Endothelial cell of umbilical vein (primary cell): Measurements from ENCODE around the gene RPGRIP1L. TPM values are rescaled to one million over a fixed set of nuclear protein-coding genes. Genes with fewer than 3 reads are reported as not detected.

Experiments used
- BruUV-seq: library from RNA; stranded (reverse); fragments of 400-500 nt; replicated peaks from 2 replicates; lab custom pipeline; 2021; lab: Mats Ljungman, UMichigan
- CTCF ChIA-PET: fragments of 300-600, 350-600 bp; sonication (Branson Sonifier 250); formaldehyde crosslinking; loops from one replicate; lab custom pipeline; 2021; ENCODE audit warnings: antibody characterized with exemption, inconsistent platforms; lab: Charles Lee
- POLR2A ChIA-PET: fragments of 300-600, 350-600 bp; sonication (Branson Sonifier 250); formaldehyde crosslinking; loops from one replicate; lab custom pipeline; 2021; ENCODE audit warnings: antibody characterized with exemption, inconsistent platforms; lab: Charles Lee
- DNase-seq: peaks from one replicate; pipeline ENCODE4 v3.0.0-alpha.2; 2011; ENCODE audit warnings: low read depth, low spot score
- FAIRE-seq: peaks from 2 replicates; lab custom pipeline; 2011; peaks lifted over from hg19 to GRCh38; lab: Jason Lieb, UNC
- H2AFZ ChIP-seq: 2 replicates; pipeline ENCODE4 v1.6.0; 2012; ENCODE audit warnings: low read depth, low read length, control low read depth, inconsistent platforms
- H3K27ac ChIP-seq: 2 replicates; pipeline ENCODE4 v1.5.1; 2011; ENCODE audit warnings: low read depth, mild to moderate bottlenecking, control low read depth, low read length, moderate library complexity; ENCODE audit not compliant: insufficient read depth
- H3K27me3 ChIP-seq, 2 experiments: 2 replicates each; pipeline versions ENCODE4 v1.6.0 to v1.6.1; 2011; ENCODE audit warnings: low read length in 2 of 2, mixed read lengths in 1 of 2; ENCODE audit not compliant: control insufficient read depth in 2 of 2, insufficient read depth in 2 of 2
- H3K36me3 ChIP-seq, 2 experiments: 2 replicates in 1 of 2; 3 replicates in 1 of 2; pipeline ENCODE4 v1.5.1; 2011; ENCODE audit warnings: low read length in 2 of 2, mild to moderate bottlenecking in 1 of 2, moderate library complexity in 1 of 2; ENCODE audit not compliant: control insufficient read depth in 2 of 2, insufficient read depth in 2 of 2; ENCODE audit errors: extremely low read depth in 1 of 2
- H3K4me1 ChIP-seq: 3 replicates; pipeline ENCODE4 v1.5.1; 2011; ENCODE audit warnings: mild to moderate bottlenecking, low read length; ENCODE audit not compliant: control insufficient read depth, insufficient read depth; ENCODE audit errors: extremely low read depth
- H3K4me2 ChIP-seq: 2 replicates; pipeline ENCODE4 v1.6.1; 2011; ENCODE audit warnings: low read length, control low read depth, mixed read lengths; ENCODE audit not compliant: insufficient read depth
- H3K4me3 ChIP-seq, 3 experiments: fragments of 200-600 bp in 1 of 3; sonication (generic), shearing (Covaris generic) in 1 of 3; replicated peaks in 1 of 3; 2 replicates each; pipeline ENCODE4 v1.5.1; 2011 to 2016; ENCODE audit warnings: control low read depth in 3 of 3, low read length in 3 of 3, mild to moderate bottlenecking in 2 of 3, inconsistent platforms in 1 of 3, low read depth in 1 of 3, moderate library complexity in 1 of 3; ENCODE audit not compliant: insufficient read depth in 1 of 3
- H3K79me2 ChIP-seq: 2 replicates; pipeline ENCODE4 v1.6.0; 2012; ENCODE audit warnings: low read length, inconsistent platforms; ENCODE audit not compliant: control insufficient read depth, insufficient read depth
- H3K9ac ChIP-seq: replicated peaks from 2 replicates; pipeline ENCODE3; 2011; ENCODE audit warnings: low read length, control low read depth; ENCODE audit not compliant: insufficient read depth; ENCODE audit errors: extremely low read depth
- H3K9me1 ChIP-seq: replicated peaks from 3 replicates; pipeline ENCODE4 v1.6.0; 2011; ENCODE audit warnings: mild to moderate bottlenecking, low read length; ENCODE audit not compliant: control insufficient read depth, insufficient read depth; ENCODE audit errors: extremely low read depth
- H3K9me3 ChIP-seq: replicated peaks from 2 replicates; pipeline ENCODE4 v1.5.1; 2012; ENCODE audit warnings: low read length, inconsistent platforms; ENCODE audit not compliant: control insufficient read depth, insufficient read depth
- H4K20me1 ChIP-seq: replicated peaks from 2 replicates; pipeline ENCODE3; 2011; ENCODE audit warnings: mild to moderate bottlenecking, low read length; ENCODE audit not compliant: control insufficient read depth, insufficient read depth; ENCODE audit errors: extremely low read depth
- EZH2 ChIP-seq: IDR thresholded peaks from 2 replicates; pipeline ENCODE4 v1.6.1; 2012; ENCODE audit warnings: borderline replicate concordance, low read depth, mild to moderate bottlenecking, moderate library complexity, low read length, inconsistent platforms; ENCODE audit not compliant: severe bottlenecking
- FOS ChIP-seq: IDR thresholded peaks from 2 replicates; pipeline ENCODE4 v1.6.1; 2011; ENCODE audit warnings: mild to moderate bottlenecking, low read length, moderate library complexity, borderline replicate concordance; ENCODE audit not compliant: insufficient read depth
- GATA2 ChIP-seq: IDR thresholded peaks from 2 replicates; pipeline ENCODE4 v1.7.0; 2011; ENCODE audit warnings: low read depth, mild to moderate bottlenecking, moderate library complexity, mixed read lengths, low read length; ENCODE audit not compliant: insufficient read length, insufficient read depth
- JUN ChIP-seq: IDR thresholded peaks from 2 replicates; pipeline ENCODE4 v1.6.1; 2011; ENCODE audit warnings: borderline replicate concordance, low read depth; ENCODE audit not compliant: insufficient read length, insufficient read depth
- MYC ChIP-seq: IDR thresholded peaks from one replicate; pipeline ENCODE4 v1.6.1; 2011; ENCODE audit warnings: mild to moderate bottlenecking, low read depth, low read length
- POLR2A ChIP-seq: IDR thresholded peaks from 2 replicates; pipeline ENCODE4 v1.6.1; 2012; ENCODE audit warnings: low read depth, mild to moderate bottlenecking, control low read depth, low read length
- POLR2AphosphoS5 ChIP-seq: IDR thresholded peaks from 2 replicates; pipeline ENCODE4 v1.6.1; 2012; ENCODE audit warnings: low read depth, mild to moderate bottlenecking, control low read depth, low read length, moderate library complexity; ENCODE audit not compliant: insufficient read depth
- dilution Hi-C: fragments of 300-500 bp; cut with MboI; formaldehyde crosslinking; loops from one replicate; pipeline ENCODE4 v1.15.0; 2019; ENCODE audit warnings: low sequenced_read_pairs; ENCODE audit not compliant: extremely low pct_ligation_motif_present
- intact Hi-C: fragments of 100-400 bp; cut with micrococcal nuclease; formaldehyde crosslinking; loops from one replicate; pipeline ENCODE4 v1.10.0; 2022
- polyA plus RNA-seq, 4 experiments: library from polyadenylated mRNA; depleted of rRNA in 3 of 4; stranded (reverse) in 3 of 4; unstranded in 1 of 4; fragments of >200 nt; gene quantifications; 2 replicates each; pipeline versions ENCODE4 v1.2.1 to v1.2.3, GENCODE V29; 2011 to 2012; ENCODE audit warnings: missing spikeins in 1 of 4
- total RNA-seq: library from RNA; stranded (reverse); gene quantifications from 2 replicates; pipeline ENCODE4 v1.2.3, GENCODE V29; 2021
- TF ChIP-seq, protein P1 (sequence below), 2 donors: IDR thresholded peaks; 1 replicate in 1 of 2; 2 replicates in 1 of 2; pipeline ENCODE4 v1.5.1; 2011; ENCODE audit warnings: low read length in 2 of 2, mild to moderate bottlenecking in 2 of 2, moderate library complexity in 2 of 2, control low read depth in 1 of 2, inconsistent platforms in 1 of 2, low read depth in 1 of 2; ENCODE audit not compliant: insufficient read depth in 1 of 2; ENCODE audit errors: extremely low read depth in 1 of 2
- TF ChIP-seq, protein P2 (sequence below): IDR thresholded peaks from 2 replicates; pipeline ENCODE4 v1.6.1; 2011; ENCODE audit not compliant: insufficient read depth, insufficient read length

The RPGRIP1L gene
- total and polyA plus RNA-seq, 2 donors (not counting 3 experiments of a cell fraction or from before 2014, with no cell fraction given): 3.2 to 13.2 TPM

DNA sequence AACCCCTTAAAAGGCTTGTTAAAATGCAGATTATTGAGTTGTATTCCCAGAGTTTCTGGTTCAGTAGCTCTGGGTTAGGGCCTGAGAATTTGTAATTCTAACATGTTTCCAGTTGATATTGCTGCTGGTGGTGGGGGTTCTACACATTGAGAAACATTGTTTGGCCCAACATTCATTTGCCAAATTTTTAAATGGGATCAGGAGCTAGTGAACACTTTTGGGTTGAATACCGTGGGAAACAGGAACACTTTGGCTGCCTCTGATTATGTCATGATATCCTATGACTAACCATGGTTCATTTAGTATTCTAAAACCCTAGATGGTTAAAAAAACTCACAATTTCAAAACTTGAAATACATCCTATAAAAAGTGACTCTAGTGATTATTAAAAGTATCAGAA, 89.3 kb downstream of the RPGRIP1L start:
- POLR2A ChIA-PET: no interaction called here
- intact Hi-C loops: no loop called here

DNA sequence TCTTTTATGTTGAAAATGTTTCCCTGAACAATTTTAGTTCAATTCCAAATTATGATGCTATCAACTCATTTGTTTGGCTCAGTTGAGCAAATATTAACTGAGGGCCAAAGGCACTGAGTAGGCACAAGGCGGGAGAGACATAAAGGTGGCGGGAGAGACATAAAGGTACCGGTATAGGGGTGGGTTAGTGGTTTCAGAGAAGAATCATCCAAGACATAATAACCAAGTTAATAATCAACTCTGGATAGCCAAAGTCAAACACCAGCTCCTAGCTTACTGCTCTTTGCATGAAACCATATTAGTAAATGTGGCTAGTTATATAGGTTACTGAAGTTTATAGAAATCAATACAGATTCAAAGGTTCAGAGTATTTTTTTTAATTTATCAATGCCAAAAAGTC, 91.7 kb downstream of the RPGRIP1L start:
- Histone ChIP-seq H3K4me2 (no peak overlapping the region), H3K9me1 (no peaks in the 10 kb centered on the region), H3K4me3 (no peak overlapping the region), H3K9ac (no peak overlapping the region), H3K27ac (no peak overlapping the region), H3K4me1 (peaks cover 3% of the 10 kb centered on the region), H3K27me3 (no peaks in the 10 kb centered on the region), H3K9me3 (no peaks in the 10 kb centered on the region), H2AFZ (no peak overlapping the region), H3K36me3 (no peaks in the 10 kb centered on the region), H3K79me2 (no peaks in the 10 kb centered on the region), H4K20me1 (no peaks in the 10 kb centered on the region)
- intact Hi-C loops: no loop called here
- dilution Hi-C loops: no loop called here
- DNase-seq (no peak), FAIRE-seq (no peak)
- no peak for TF ChIP-seq JUN
- TF ChIP-seq MYC: no peak
- TF ChIP-seq POLR2A: no peak
- no peak for TF ChIP-seq GATA2
- TF ChIP-seq FOS: no peak
- TF ChIP-seq POLR2AphosphoS5: no peak
- TF ChIP-seq, protein P1, sequence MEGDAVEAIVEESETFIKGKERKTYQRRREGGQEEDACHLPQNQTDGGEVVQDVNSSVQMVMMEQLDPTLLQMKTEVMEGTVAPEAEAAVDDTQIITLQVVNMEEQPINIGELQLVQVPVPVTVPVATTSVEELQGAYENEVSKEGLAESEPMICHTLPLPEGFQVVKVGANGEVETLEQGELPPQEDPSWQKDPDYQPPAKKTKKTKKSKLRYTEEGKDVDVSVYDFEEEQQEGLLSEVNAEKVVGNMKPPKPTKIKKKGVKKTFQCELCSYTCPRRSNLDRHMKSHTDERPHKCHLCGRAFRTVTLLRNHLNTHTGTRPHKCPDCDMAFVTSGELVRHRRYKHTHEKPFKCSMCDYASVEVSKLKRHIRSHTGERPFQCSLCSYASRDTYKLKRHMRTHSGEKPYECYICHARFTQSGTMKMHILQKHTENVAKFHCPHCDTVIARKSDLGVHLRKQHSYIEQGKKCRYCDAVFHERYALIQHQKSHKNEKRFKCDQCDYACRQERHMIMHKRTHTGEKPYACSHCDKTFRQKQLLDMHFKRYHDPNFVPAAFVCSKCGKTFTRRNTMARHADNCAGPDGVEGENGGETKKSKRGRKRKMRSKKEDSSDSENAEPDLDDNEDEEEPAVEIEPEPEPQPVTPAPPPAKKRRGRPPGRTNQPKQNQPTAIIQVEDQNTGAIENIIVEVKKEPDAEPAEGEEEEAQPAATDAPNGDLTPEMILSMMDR (IDR thresholded peaks at IDR 0.05; ENCODE audit: extremely low read depth in 1 of 2, insufficient read depth in 1 of 2, low read depth in 1 of 2, low read length in 2 of 2): no peak
- no peak for TF ChIP-seq EZH2
- TF ChIP-seq, protein P2, sequence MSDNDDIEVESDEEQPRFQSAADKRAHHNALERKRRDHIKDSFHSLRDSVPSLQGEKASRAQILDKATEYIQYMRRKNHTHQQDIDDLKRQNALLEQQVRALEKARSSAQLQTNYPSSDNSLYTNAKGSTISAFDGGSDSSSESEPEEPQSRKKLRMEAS: no peak
- CTCF ChIA-PET: no interaction called here
- POLR2A ChIA-PET: no interaction called here
- BruUV-seq: no TSS peak

More for the DNA sequence above, 89.3 kb downstream of the RPGRIP1L start:
- dilution Hi-C loops: no loop called here
- Histone ChIP-seq H3K27ac (no peak overlapping the region), H2AFZ (no peak overlapping the region), H3K9me1 (no peaks in the 10 kb centered on the region), H3K9me3 (no peaks in the 10 kb centered on the region), H3K36me3 (no peaks in the 10 kb centered on the region), H3K9ac (no peak overlapping the region), H3K4me3 (no peak overlapping the region), H4K20me1 (no peaks in the 10 kb centered on the region), H3K4me2 (no peak overlapping the region), H3K79me2 (no peaks in the 10 kb centered on the region), H3K27me3 (no peaks in the 10 kb centered on the region), H3K4me1 (peaks cover 3% of the 10 kb centered on the region)
- DNase-seq (peak; percentile 68), FAIRE-seq (no peak)
- BruUV-seq: no TSS peak
- TF ChIP-seq, protein P1 (IDR thresholded peaks at IDR 0.05; ENCODE audit: extremely low read depth in 1 of 2, insufficient read depth in 1 of 2, low read depth in 1 of 2, low read length in 2 of 2): no peak
- TF ChIP-seq JUN (peak; percentile 20), MYC (no peak)
- CTCF ChIA-PET: interaction anchor here (0.8 kb wide), 1 partner anchor 65 kb away, joined by 4 read pairs; no protein-coding TSS in a partner anchor
